BLaER1 treated with 17β-estradiol and CSF1 and Interleukin-3, amounts not matched to agents 10 nM and 100 nM (cell line): Measurements from ENCODE around the gene GCK.

Experiments used
- H3K27ac ChIP-seq, 11 experiments: shearing (Covaris generic); formaldehyde crosslinking; 2 replicates each; pipeline ENCODE4 v1.8.1; 2022
- H3K27me3 ChIP-seq, 11 experiments: shearing (Covaris generic); formaldehyde crosslinking; 2 replicates each; pipeline ENCODE4 v1.8.1; 2022
- H3K36me3 ChIP-seq, 11 experiments: shearing (Covaris generic); formaldehyde crosslinking; 2 replicates each; pipeline ENCODE4 v1.8.1; 2022
- H3K4me1 ChIP-seq, 10 experiments: shearing (Covaris generic); formaldehyde crosslinking; 2 replicates each; pipeline ENCODE4 v1.8.1; 2022
- H3K4me2 ChIP-seq, 11 experiments: shearing (Covaris generic); formaldehyde crosslinking; 2 replicates each; pipeline ENCODE4 v1.8.1; 2022
- H3K4me3 ChIP-seq, 10 experiments: shearing (Covaris generic); formaldehyde crosslinking; 2 replicates each; pipeline ENCODE4 v1.8.1; 2022
- H3K9ac ChIP-seq, 11 experiments: shearing (Covaris generic); formaldehyde crosslinking; 2 replicates each; pipeline ENCODE4 v1.8.1; 2022
- H3K9me3 ChIP-seq, 11 experiments: shearing (Covaris generic); formaldehyde crosslinking; replicated peaks in 1 of 11; 2 replicates each; pipeline ENCODE4 v1.8.1; 2022
- H4K20me1 ChIP-seq, 11 experiments: shearing (Covaris generic); formaldehyde crosslinking; 2 replicates each; pipeline ENCODE4 v1.8.1; 2022
- Cebpa-rat ChIP-seq, 11 experiments: shearing (Covaris generic); IDR thresholded peaks; 2 replicates each; pipeline ENCODE4 v1.8.1; 2022

GCK gene

GRCh38 chr7:44188480-44189225 is 586 bp downstream of the GCK start:
- Histone ChIP-seq H3K27me3 (no peaks in the 10 kb centered on the region), H3K9ac (no peak overlapping the region), H3K4me3 (no peak overlapping the region), H3K36me3 (no peaks in the 10 kb centered on the region), H3K9me3 (no peaks in the 10 kb centered on the region), H4K20me1 (no peaks in the 10 kb centered on the region), H3K27ac (no peak overlapping the region), H3K4me1 (peaks cover 0 to 35% (median 11%) of the 10 kb centered on the region in 10 experiments; a peak in 12 of 20 replicates), H3K4me2 (peak overlapping the region in 1 of 11 experiments; percentile 37; a peak in 1 of 22 replicates)
- TF ChIP-seq Cebpa-rat (IDR thresholded peaks at IDR 0.05): no peak

- Histone ChIP-seq H3K36me3 (no peaks in the 10 kb centered on the region), H3K4me1 (peaks cover 0 to 35% (median 11%) of the 10 kb centered on the region in 10 experiments; a peak in 12 of 20 replicates), H3K9ac (no peak overlapping the region), H4K20me1 (no peaks in the 10 kb centered on the region), H3K27ac (no peak overlapping the region), H3K9me3 (peaks cover 2 to 7% (median 4%) of the 10 kb centered on the region in 11 experiments; a peak in 21 of 22 replicates), H3K27me3 (no peaks in the 10 kb centered on the region), H3K4me3 (no peak overlapping the region), H3K4me2 (peak overlapping the region in 1 of 11 experiments; percentile 37; a peak in 2 of 22 replicates)
- no peak for TF ChIP-seq Cebpa-rat (IDR thresholded peaks at IDR 0.05)
These were observed 1.4 kb downstream of the GCK start for GRCh38 chr7:44187636-44188416.

- H3K9ac ChIP-seq: no peak overlapping the region
- H3K27me3 ChIP-seq: no peaks in the 10 kb centered on the region
- H4K20me1 ChIP-seq: no peaks in the 10 kb centered on the region
- H3K36me3 ChIP-seq: no peaks in the 10 kb centered on the region
- peaks cover 0 to 35% (median 11%) of the 10 kb centered on the region in 10 experiments; a peak in 12 of 20 replicates for H3K4me1 ChIP-seq
- H3K27ac ChIP-seq: no peak overlapping the region
- peak overlapping the region in 2 of 11 experiments; percentile 28 to 37; a peak in 4 of 22 replicates for H3K4me2 ChIP-seq
- peaks cover 13 to 17% (median 14%) of the 10 kb centered on the region in 11 experiments; a peak in 21 of 22 replicates for H3K9me3 ChIP-seq
- no peak overlapping the region for H3K4me3 ChIP-seq
- TF ChIP-seq Cebpa-rat (IDR thresholded peaks at IDR 0.05): no peak
These were observed 2.5 kb downstream of the GCK start for GRCh38 chr7:44186736-44187135.

GRCh38 chr7:44185729-44186128 is 3.5 kb downstream of the GCK start:
- H3K9ac ChIP-seq: 0 out of 22 replicates have a peak overlapping the region, but pooled peaks of 1 of the 11 experiments have one; percentile 4
- no peak for TF ChIP-seq Cebpa-rat (IDR thresholded peaks at IDR 0.05)
- H4K20me1 ChIP-seq: no peaks in the 10 kb centered on the region
- peak overlapping the region in 1 of 11 experiments; percentile 17; a peak in 1 of 22 replicates for H3K27ac ChIP-seq
- no peaks in the 10 kb centered on the region for H3K27me3 ChIP-seq
- peak overlapping the region in 1 of 11 experiments; percentile 5; a peak in 1 of 22 replicates for H3K4me2 ChIP-seq
- H3K9me3 ChIP-seq: peaks cover 15 to 25% (median 17%) of the 10 kb centered on the region in 11 experiments; a peak in 21 of 22 replicates
- no peaks in the 10 kb centered on the region for H3K36me3 ChIP-seq
- peaks cover 0 to 35% (median 11%) of the 10 kb centered on the region in 10 experiments; a peak in 12 of 20 replicates for H3K4me1 ChIP-seq
- H3K4me3 ChIP-seq: no peak overlapping the region

GRCh38 chr7:44184873-44185446 is 4.3 kb downstream of the GCK start:
- peak overlapping the region in 3 of 11 experiments; percentile 4 to 6 (median 4); a peak in 2 of 22 replicates for H3K9ac ChIP-seq

GRCh38 chr7:44184206-44184872 is 4.9 kb downstream of the GCK start:
- Histone ChIP-seq H3K9ac (peak overlapping the region in 2 of 11 experiments; percentile 4 to 6; a peak in 2 of 22 replicates), H4K20me1 (no peaks in the 10 kb centered on the region), H3K27ac (no peak overlapping the region), H3K4me3 (no peak overlapping the region), H3K4me1 (peaks cover 0 to 35% (median 13%) of the 10 kb centered on the region in 10 experiments; a peak in 14 of 20 replicates), H3K9me3 (peaks cover 15 to 25% (median 17%) of the 10 kb centered on the region in 11 experiments; a peak in 21 of 22 replicates), H3K4me2 (peak overlapping the region in 2 of 11 experiments; percentile 11 to 18; a peak in 1 of 22 replicates), H3K27me3 (no peaks in the 10 kb centered on the region), H3K36me3 (no peaks in the 10 kb centered on the region)
- TF ChIP-seq Cebpa-rat (IDR thresholded peaks at IDR 0.05): no peak

More at GRCh38 chr7:44184873-44185446, 4.3 kb downstream of the GCK start:
- Histone ChIP-seq H3K27me3 (no peaks in the 10 kb centered on the region), H3K36me3 (no peaks in the 10 kb centered on the region), H3K4me1 (peaks cover 0 to 35% (median 11%) of the 10 kb centered on the region in 10 experiments; a peak in 12 of 20 replicates), H3K4me3 (no peak overlapping the region), H3K9me3 (peaks cover 15 to 25% (median 17%) of the 10 kb centered on the region in 11 experiments; a peak in 21 of 22 replicates), H3K27ac (peak overlapping the region in 1 of 11 experiments; percentile 17; a peak in 1 of 22 replicates), H4K20me1 (no peaks in the 10 kb centered on the region), H3K4me2 (peak overlapping the region in 5 of 11 experiments; percentile 5 to 18 (median 15); a peak in 4 of 22 replicates)
- TF ChIP-seq Cebpa-rat (IDR thresholded peaks at IDR 0.05): no peak

- no peak overlapping the region for H3K27ac ChIP-seq
- no peaks in the 10 kb centered on the region for H3K27me3 ChIP-seq
- TF ChIP-seq Cebpa-rat (IDR thresholded peaks at IDR 0.05): no peak
- H3K4me1 ChIP-seq: peaks cover 0 to 33% (median 14%) of the 10 kb centered on the region in 10 experiments; a peak in 14 of 20 replicates
- H3K9ac ChIP-seq: no peak overlapping the region
- no peak overlapping the region for H3K4me3 ChIP-seq
- no peaks in the 10 kb centered on the region for H3K36me3 ChIP-seq
- no peak overlapping the region for H3K4me2 ChIP-seq
- H3K9me3 ChIP-seq: peaks cover 15 to 25% (median 17%) of the 10 kb centered on the region in 11 experiments; a peak in 21 of 22 replicates
- no peaks in the 10 kb centered on the region for H4K20me1 ChIP-seq
These were observed 5.9 kb downstream of the GCK start for GRCh38 chr7:44183386-44183785.

- H3K36me3 ChIP-seq: no peaks in the 10 kb centered on the region
- no peak overlapping the region for H3K4me3 ChIP-seq
- H3K27me3 ChIP-seq: no peaks in the 10 kb centered on the region
- no peak overlapping the region for H3K27ac ChIP-seq
- H3K4me2 ChIP-seq: no peak overlapping the region
- no peaks in the 10 kb centered on the region for H4K20me1 ChIP-seq
- no peak for TF ChIP-seq Cebpa-rat (IDR thresholded peaks at IDR 0.05)
- no peak overlapping the region for H3K9ac ChIP-seq
- H3K9me3 ChIP-seq: peaks cover 15 to 25% (median 17%) of the 10 kb centered on the region in 11 experiments; a peak in 21 of 22 replicates
- H3K4me1 ChIP-seq: peaks cover 0 to 28% (median 14%) of the 10 kb centered on the region in 10 experiments; a peak in 14 of 20 replicates
These were observed 6.4 kb downstream of the GCK start for GRCh38 chr7:44182827-44183226.
